ENCODE measurements around the gene FAM110D.

DNA sequence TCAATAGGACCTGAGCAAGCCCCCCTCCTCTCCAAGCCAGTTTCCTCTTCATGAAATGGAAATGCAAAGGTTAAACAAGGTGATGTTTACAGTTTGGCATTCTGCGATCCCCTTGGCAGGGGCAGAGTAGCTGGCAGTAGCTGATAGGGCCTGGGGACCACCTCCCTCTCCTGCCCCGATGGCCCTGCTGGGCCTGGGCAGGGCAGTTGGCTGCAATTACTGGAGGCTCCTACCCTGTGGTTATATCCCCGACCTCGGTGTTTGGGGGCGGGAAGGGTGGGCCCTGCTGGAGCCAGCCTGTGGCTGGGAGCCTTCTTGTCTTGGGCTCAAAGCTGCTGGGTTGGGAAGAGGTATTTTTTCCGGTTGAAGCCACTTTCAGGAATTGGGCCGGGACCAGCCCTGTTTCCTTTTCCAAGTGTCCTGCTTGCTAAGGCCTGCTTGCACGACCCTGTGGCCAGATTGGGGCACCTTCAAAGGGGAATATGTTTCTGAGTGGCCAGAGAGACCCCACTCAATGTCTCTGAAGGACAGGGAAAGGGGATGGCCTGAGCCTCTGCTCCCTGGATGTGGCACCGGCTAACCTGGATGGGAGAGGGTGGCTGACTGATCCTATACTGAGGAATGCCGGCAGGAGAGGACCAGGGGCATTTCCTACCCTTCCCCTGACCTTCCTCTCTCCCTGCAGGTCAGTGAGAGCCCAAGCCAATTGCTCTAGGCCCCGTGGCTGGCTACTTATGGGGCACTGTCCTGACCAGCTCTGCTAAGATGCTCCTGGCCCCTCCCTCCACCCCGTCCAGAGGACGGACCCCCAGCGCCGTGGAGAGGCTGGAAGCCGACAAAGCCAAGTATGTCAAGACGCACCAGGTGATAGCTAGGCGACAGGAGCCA lies 1.9 kb downstream of the FAM110D start:
- TF ChIP-seq, protein P1, sequence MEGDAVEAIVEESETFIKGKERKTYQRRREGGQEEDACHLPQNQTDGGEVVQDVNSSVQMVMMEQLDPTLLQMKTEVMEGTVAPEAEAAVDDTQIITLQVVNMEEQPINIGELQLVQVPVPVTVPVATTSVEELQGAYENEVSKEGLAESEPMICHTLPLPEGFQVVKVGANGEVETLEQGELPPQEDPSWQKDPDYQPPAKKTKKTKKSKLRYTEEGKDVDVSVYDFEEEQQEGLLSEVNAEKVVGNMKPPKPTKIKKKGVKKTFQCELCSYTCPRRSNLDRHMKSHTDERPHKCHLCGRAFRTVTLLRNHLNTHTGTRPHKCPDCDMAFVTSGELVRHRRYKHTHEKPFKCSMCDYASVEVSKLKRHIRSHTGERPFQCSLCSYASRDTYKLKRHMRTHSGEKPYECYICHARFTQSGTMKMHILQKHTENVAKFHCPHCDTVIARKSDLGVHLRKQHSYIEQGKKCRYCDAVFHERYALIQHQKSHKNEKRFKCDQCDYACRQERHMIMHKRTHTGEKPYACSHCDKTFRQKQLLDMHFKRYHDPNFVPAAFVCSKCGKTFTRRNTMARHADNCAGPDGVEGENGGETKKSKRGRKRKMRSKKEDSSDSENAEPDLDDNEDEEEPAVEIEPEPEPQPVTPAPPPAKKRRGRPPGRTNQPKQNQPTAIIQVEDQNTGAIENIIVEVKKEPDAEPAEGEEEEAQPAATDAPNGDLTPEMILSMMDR (IDR thresholded peaks at IDR 0.05): no peak
- TF ChIP-seq POLR2A (IDR thresholded peaks at IDR 0.05): no peak

Data from lower leg skin (tissue), 3 donors.